Esophagus muscularis mucosa (tissue), 4 donors: ENCODE measurements around the gene CCDC124. TPM values are rescaled to one million over a fixed set of nuclear protein-coding genes. Genes with fewer than 3 reads are reported as not detected.
"Not testable (repeated sequence)": the region's sequence is repeated elsewhere in the genome, so short reads cannot be mapped to it uniquely, and the experiment has no call there.

ENCODE experiments used
- DNase-seq: peaks from one replicate; pipeline ENCODE4 v3.0.0-alpha.2; 2017; ENCODE audit errors: extremely low spot score
- H3K27ac ChIP-seq, 4 donors: fragments of 200-600 bp; sonication (generic); replicated peaks in 1 of 4; 1 replicate in 3 of 4; 2 replicates in 1 of 4; pipeline ENCODE4 v1.5.1; 2016 to 2019; ENCODE audit warnings: mild to moderate bottlenecking in 1 of 4
- H3K27me3 ChIP-seq, 4 donors: fragments of 200-600 bp; sonication (generic); one replicate each; pipeline versions ENCODE4 v1.5.1 to v1.6.0; 2016 to 2019
- H3K36me3 ChIP-seq, 4 donors: fragments of 200-600 bp; sonication (generic); one replicate each; pipeline ENCODE4 v1.5.1; 2016 to 2019
- H3K4me1 ChIP-seq, 4 donors: fragments of 200-600 bp; sonication (generic); one replicate each; pipeline ENCODE4 v1.5.1; 2016 to 2019
- H3K4me3 ChIP-seq, 4 donors: fragments of 200-600 bp; sonication (generic); 1 replicate in 2 of 4; 2 replicates in 2 of 4; pipeline ENCODE4 v1.5.1; 2016 to 2019; ENCODE audit warnings: mild to moderate bottlenecking in 4 of 4, moderate library complexity in 1 of 4
- H3K9me3 ChIP-seq, 4 donors: fragments of 200-600 bp; sonication (generic); 1 replicate in 3 of 4; 2 replicates in 1 of 4; pipeline ENCODE4 v1.5.1; 2016 to 2019
- EP300 ChIP-seq: sonication (generic); formaldehyde crosslinking; IDR thresholded peaks from one replicate; pipeline ENCODE4 v1.6.1; 2017; ENCODE audit warnings: antibody characterized with exemption
- POLR2A ChIP-seq: fragments of 450-650 bp; IDR thresholded peaks from one replicate; pipeline ENCODE4 v1.6.1; 2017; ENCODE audit warnings: antibody characterized with exemption, moderate library complexity, mild to moderate bottlenecking, low read depth
- POLR2AphosphoS5 ChIP-seq, 2 donors: sonication (generic); formaldehyde crosslinking; IDR thresholded peaks; one replicate each; pipeline ENCODE4 v1.6.1; 2017; ENCODE audit warnings: antibody characterized with exemption in 2 of 2
- WGBS: methylation state at CpG from one replicate; pipeline ENCODE4 v1.1.5; 2018; 5-methylcytosine and 5-hydroxymethylcytosine counted together
- intact Hi-C: fragments of 100-400 bp; cut with DNase I; formaldehyde crosslinking; loops from one replicate; pipeline ENCODE4 v1.15.1; 2023
- total RNA-seq, 4 donors: library from RNA; depleted of rRNA; stranded (reverse); fragments of >200 nt; gene quantifications; one replicate each; pipeline versions ENCODE4 v1.1.0 to v1.2.1, GENCODE V29; 2016
- TF ChIP-seq, protein P1 (sequence below), 3 experiments: fragments of 200-600 bp in 2 of 3; fragments of 450-650 bp in 1 of 3; sonication (generic) in 2 of 3; IDR thresholded peaks; one replicate each; pipeline ENCODE4 v1.5.1; 2017 to 2019; ENCODE audit warnings: antibody characterized with exemption in 3 of 3, mild to moderate bottlenecking in 2 of 3, moderate library complexity in 1 of 3

The CCDC124 gene
- total RNA-seq, 4 donors from 2014 or later = 51.2 to 97.4 (median 74.3) TPM

DNA sequence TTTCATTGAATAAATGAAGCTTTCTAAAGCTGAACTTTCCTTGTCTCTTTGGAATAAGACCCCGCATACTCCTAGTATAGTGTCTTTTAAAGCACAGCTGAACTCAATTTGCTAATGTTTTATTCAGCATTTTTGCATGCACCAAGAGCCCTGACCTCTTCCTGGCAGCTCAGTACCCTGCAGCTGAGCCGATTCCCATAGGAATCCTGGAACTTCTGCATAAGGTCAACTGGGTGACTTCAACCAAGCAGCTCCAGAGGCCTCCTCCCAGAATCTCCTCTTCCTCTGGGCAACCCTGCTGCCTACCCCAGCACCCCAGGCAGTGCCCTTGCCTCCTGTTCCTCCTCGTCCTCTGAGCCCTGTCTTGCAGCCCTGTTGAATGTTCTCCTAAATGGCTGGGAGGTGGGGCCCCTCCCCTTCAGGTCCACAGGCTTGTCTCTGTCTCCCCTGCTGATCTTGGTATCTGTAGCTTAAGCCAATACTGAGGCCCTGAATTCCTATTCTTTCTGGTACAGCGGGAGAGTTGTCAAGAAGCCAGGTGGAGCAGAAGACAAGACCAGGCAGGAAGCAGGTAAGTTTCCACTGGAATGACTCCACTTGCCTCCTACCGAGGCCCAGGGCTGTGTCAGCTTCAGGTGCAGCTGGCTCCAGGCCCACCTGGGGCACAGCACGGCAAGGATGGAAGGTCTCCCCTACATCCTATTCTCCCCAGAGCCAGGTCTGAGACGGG is 23.6 kb upstream of the CCDC124 start:
- Histone ChIP-seq H3K36me3 (no peaks in the 10 kb centered on the region), H3K4me3 (no peak overlapping the region), H3K4me1 (no peaks in the 10 kb centered on the region), H3K9me3 (peaks cover 0 to 31% (median 20%) of the 10 kb centered on the region in 4 donors), H3K27ac (no peak overlapping the region), H3K27me3 (peaks cover 0 to 42% (median 0%) of the 10 kb centered on the region in 4 donors)
- no peak for DNase-seq
- WGBS = 71% methylated on average over 6 of the region's 7 CpGs
- TF ChIP-seq EP300 (no peak), POLR2AphosphoS5 (IDR thresholded peaks at IDR 0.05) (no peak), POLR2A (no peak)
- TF ChIP-seq, protein P1, sequence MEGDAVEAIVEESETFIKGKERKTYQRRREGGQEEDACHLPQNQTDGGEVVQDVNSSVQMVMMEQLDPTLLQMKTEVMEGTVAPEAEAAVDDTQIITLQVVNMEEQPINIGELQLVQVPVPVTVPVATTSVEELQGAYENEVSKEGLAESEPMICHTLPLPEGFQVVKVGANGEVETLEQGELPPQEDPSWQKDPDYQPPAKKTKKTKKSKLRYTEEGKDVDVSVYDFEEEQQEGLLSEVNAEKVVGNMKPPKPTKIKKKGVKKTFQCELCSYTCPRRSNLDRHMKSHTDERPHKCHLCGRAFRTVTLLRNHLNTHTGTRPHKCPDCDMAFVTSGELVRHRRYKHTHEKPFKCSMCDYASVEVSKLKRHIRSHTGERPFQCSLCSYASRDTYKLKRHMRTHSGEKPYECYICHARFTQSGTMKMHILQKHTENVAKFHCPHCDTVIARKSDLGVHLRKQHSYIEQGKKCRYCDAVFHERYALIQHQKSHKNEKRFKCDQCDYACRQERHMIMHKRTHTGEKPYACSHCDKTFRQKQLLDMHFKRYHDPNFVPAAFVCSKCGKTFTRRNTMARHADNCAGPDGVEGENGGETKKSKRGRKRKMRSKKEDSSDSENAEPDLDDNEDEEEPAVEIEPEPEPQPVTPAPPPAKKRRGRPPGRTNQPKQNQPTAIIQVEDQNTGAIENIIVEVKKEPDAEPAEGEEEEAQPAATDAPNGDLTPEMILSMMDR (IDR thresholded peaks at IDR 0.05) = no peak
- intact Hi-C loops = no loop called here

- Histone ChIP-seq H3K27ac (no peak overlapping the region), H3K4me1 (no peaks in the 10 kb centered on the region), H3K4me3 (no peak overlapping the region), H3K9me3 (peaks cover 0 to 31% (median 20%) of the 10 kb centered on the region in 4 donors), H3K36me3 (no peaks in the 10 kb centered on the region), H3K27me3 (peaks cover 0 to 48% (median 0%) of the 10 kb centered on the region in 4 donors)
- intact Hi-C loops = no loop called here
- DNase-seq = no peak
- 76% methylated on average over 11 of the region's 11 CpGs for WGBS
- TF ChIP-seq POLR2A = no peak
Observed at GRCh38 chr19:17910791-17911360, 21.9 kb upstream of the CCDC124 start.

DNA sequence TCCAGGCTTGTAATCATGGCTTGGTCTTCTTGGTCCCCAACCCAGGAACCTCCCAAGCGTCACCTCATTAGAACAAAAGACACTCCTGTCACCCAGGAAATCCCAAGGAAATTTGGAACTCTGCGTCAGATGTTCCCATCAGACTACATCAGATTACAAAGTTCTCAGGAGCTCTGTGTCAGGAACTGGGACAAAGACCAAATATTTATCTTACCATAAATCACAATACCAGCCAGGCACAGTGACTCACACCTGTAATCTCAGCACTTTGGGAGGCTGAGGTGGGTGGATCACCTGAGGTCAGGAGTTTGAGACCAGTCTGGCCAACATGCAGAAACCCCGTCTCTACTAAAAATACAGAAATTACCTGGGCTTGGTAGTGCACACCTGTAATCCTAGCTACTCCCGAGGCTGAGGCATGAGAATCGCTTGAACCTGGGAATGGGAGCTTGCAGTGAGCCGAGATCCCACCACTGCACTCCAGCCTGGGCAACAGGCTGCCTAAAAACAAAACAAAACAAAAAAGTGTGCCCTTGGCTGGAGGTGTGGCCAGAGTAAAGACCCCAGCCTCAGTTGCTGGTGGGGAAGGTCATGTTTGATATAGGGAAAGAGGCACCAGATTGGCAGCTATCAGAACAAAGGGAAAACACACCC is 16.7 kb upstream of the CCDC124 start:
- no peaks in the 10 kb centered on the region for H3K36me3 ChIP-seq
- H3K4me1 ChIP-seq = no peaks in the 10 kb centered on the region
- 87% methylated on average over 6 of the region's 6 CpGs for WGBS
- no peak for DNase-seq
- H3K4me3 ChIP-seq = no peak overlapping the region
- intact Hi-C loops = no loop called here
- H3K27ac ChIP-seq = no peak overlapping the region
- TF ChIP-seq, protein P1 (IDR thresholded peaks at IDR 0.05) = no peak
- TF ChIP-seq POLR2A (no peak), EP300 (no peak), POLR2AphosphoS5 (IDR thresholded peaks at IDR 0.05) (no peak)
- H3K9me3 ChIP-seq = peaks cover 0 to 13% (median 12%) of the 10 kb centered on the region in 4 donors
- H3K27me3 ChIP-seq = peaks cover 0 to 47% (median 0%) of the 10 kb centered on the region in 4 donors

- H3K4me3 ChIP-seq, intact Hi-C loops, DNase-seq, H3K36me3 ChIP-seq, H3K4me1 ChIP-seq, H3K9me3 ChIP-seq, H3K27ac ChIP-seq: not testable (repeated sequence)
- WGBS = no CpG with 5 or more reads among the region's 30 CpGs
- peaks cover 0 to 40% (median 0%) of the 10 kb centered on the region in 4 donors for H3K27me3 ChIP-seq
Observed at GRCh38 chr19:17918151-17918550, 14.7 kb upstream of the CCDC124 start.

DNA sequence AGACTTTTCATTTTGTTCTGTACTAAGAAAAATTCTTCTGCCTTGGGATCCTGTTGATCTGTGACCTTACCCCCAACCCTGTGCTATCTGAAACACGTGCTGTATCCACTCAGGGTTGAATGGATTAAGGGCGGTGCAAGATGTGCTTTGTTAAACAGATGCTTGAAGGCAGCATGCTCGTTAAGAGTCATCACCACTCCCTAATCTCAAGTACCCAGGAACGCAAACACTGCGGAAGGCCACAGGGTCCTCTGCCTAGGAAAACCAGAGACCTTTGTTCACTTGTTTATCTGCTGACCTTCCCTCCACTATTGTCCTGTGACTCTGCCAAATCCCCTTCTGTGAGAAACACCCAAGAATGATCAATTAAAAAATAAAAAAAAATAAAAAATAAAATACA is 13.7 kb upstream of the CCDC124 start:
- H3K4me1 ChIP-seq, H3K36me3 ChIP-seq, intact Hi-C loops, DNase-seq, H3K4me3 ChIP-seq, H3K27ac ChIP-seq, H3K9me3 ChIP-seq: not testable (repeated sequence)
- H3K27me3 ChIP-seq = peaks cover 0 to 30% (median 0%) of the 10 kb centered on the region in 4 donors
- WGBS = 79% methylated on average over 5 of the region's 5 CpGs

DNA sequence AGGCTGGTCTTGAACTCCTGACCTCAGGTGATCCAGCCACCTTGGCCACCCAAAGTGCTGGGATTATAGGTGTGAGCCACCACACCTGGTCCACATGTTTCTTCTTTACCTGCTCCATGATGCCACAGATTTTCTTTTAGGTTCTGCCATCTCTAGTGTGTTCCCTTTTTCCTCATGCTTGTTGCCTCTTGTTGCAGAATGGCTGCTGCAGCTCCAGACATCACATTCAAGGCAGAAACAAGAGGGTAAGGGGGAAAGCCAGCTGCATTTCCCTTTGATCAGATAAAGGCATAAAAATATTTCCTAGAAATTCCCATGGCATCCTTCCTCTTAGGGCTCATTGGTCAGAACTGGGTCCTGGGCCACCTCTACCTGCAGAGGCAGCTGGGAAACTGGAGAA is 12.3 kb upstream of the CCDC124 start:
- Histone ChIP-seq H3K36me3 (no peaks in the 10 kb centered on the region), H3K4me1 (no peaks in the 10 kb centered on the region), H3K27me3 (peaks cover 0 to 21% (median 0%) of the 10 kb centered on the region in 4 donors), H3K4me3 (no peak overlapping the region), H3K9me3 (no peaks in the 10 kb centered on the region), H3K27ac (no peak overlapping the region)
- DNase-seq = no peak
- intact Hi-C loops = no loop called here
- no peak for TF ChIP-seq POLR2AphosphoS5 (IDR thresholded peaks at IDR 0.05)
- TF ChIP-seq, protein P1 (IDR thresholded peaks at IDR 0.05) = no peak
- no peak for TF ChIP-seq POLR2A
- no peak for TF ChIP-seq EP300
